ENCODE measurements around the gene PRKG1. TPM values are rescaled to one million over a fixed set of nuclear protein-coding genes. Genes with fewer than 3 reads are reported as not detected.

PRKG1 gene
- polyA plus RNA-seq, 3 donors, result 11.9 to 16.4 (median 13.7) TPM

- DNase-seq (ENCODE audit: extremely low read depth in 1 of 11, low read depth in 9 of 11, low spot score in 4 of 11), result no peak
Measured at GRCh38 chr10:51503378-51503777, 429.1 kb downstream of the PRKG1 start.

GRCh38 chr10:51507476-51507875 is 433.2 kb downstream of the PRKG1 start:
- DNase-seq (ENCODE audit: extremely low read depth in 1 of 11, low read depth in 9 of 11, low spot score in 4 of 11), result no peak

GRCh38 chr10:51508156-51508555 is 433.9 kb downstream of the PRKG1 start:
- DNase-seq (ENCODE audit: extremely low read depth in 1 of 11, low read depth in 9 of 11, low spot score in 4 of 11), result no peak

GRCh38 chr10:51510231-51510630 is 435.9 kb downstream of the PRKG1 start:
- no peak for DNase-seq (ENCODE audit: extremely low read depth in 1 of 11, low read depth in 9 of 11, low spot score in 4 of 11)

- no peak for DNase-seq (ENCODE audit: extremely low read depth in 1 of 11, low read depth in 9 of 11, low spot score in 4 of 11)
Measured at GRCh38 chr10:51521605-51522004, 447.3 kb downstream of the PRKG1 start.

GRCh38 chr10:51522858-51523257 is 448.6 kb downstream of the PRKG1 start:
- no peak for DNase-seq (ENCODE audit: extremely low read depth in 1 of 11, low read depth in 9 of 11, low spot score in 4 of 11)

- no peak for DNase-seq (ENCODE audit: extremely low read depth in 1 of 11, low read depth in 9 of 11, low spot score in 4 of 11)
Measured at GRCh38 chr10:51523440-51523839, 449.2 kb downstream of the PRKG1 start.

GRCh38 chr10:51524041-51524440 is 449.8 kb downstream of the PRKG1 start:
- no peak for DNase-seq (ENCODE audit: extremely low read depth in 1 of 11, low read depth in 9 of 11, low spot score in 4 of 11)

- DNase-seq (ENCODE audit: extremely low read depth in 1 of 11, low read depth in 9 of 11, low spot score in 4 of 11), result peak in 3 of 11 donors; percentile 6 to 9 (median 9)
Measured at GRCh38 chr10:51527522-51528219, 453.4 kb downstream of the PRKG1 start.

- DNase-seq (ENCODE audit: extremely low read depth in 1 of 11, low read depth in 9 of 11, low spot score in 4 of 11), result no peak
Measured at GRCh38 chr10:51528527-51528926, 454.2 kb downstream of the PRKG1 start.

GRCh38 chr10:51530541-51530940 is 456.3 kb downstream of the PRKG1 start:
- no peak for DNase-seq (ENCODE audit: extremely low read depth in 1 of 11, low read depth in 9 of 11, low spot score in 4 of 11)

GRCh38 chr10:51532044-51532443 is 457.8 kb downstream of the PRKG1 start:
- no peak for DNase-seq (ENCODE audit: extremely low read depth in 1 of 11, low read depth in 9 of 11, low spot score in 4 of 11)

- no peak for DNase-seq (ENCODE audit: extremely low read depth in 1 of 11, low read depth in 9 of 11, low spot score in 4 of 11)
Measured at GRCh38 chr10:51542853-51543252, 468.6 kb downstream of the PRKG1 start.

- no peak for DNase-seq (ENCODE audit: extremely low read depth in 1 of 11, low read depth in 9 of 11, low spot score in 4 of 11)
Measured at GRCh38 chr10:51544933-51545332, 470.6 kb downstream of the PRKG1 start.

- DNase-seq (ENCODE audit: extremely low read depth in 1 of 11, low read depth in 9 of 11, low spot score in 4 of 11), result no peak
Measured at GRCh38 chr10:51547941-51548340, 473.7 kb downstream of the PRKG1 start.

- no peak for DNase-seq (ENCODE audit: extremely low read depth in 1 of 11, low read depth in 9 of 11, low spot score in 4 of 11)
Measured at GRCh38 chr10:51552879-51553278, 478.6 kb downstream of the PRKG1 start.

GRCh38 chr10:51564896-51565510 is 490.7 kb downstream of the PRKG1 start:
- DNase-seq (ENCODE audit: extremely low read depth in 1 of 11, low read depth in 9 of 11, low spot score in 4 of 11), result no peak

- DNase-seq (ENCODE audit: extremely low read depth in 1 of 11, low read depth in 9 of 11, low spot score in 4 of 11), result no peak
Measured at GRCh38 chr10:51567271-51567670, 493.0 kb downstream of the PRKG1 start.

GRCh38 chr10:51569467-51569866 is 495.2 kb downstream of the PRKG1 start:
- no peak for DNase-seq (ENCODE audit: extremely low read depth in 1 of 11, low read depth in 9 of 11, low spot score in 4 of 11)

- no peak for DNase-seq (ENCODE audit: extremely low read depth in 1 of 11, low read depth in 9 of 11, low spot score in 4 of 11)
Measured at GRCh38 chr10:51574248-51575048, 500.2 kb downstream of the PRKG1 start.

All from renal cortex interstitium (tissue), 11 donors.